Measurements from ENCODE around the gene MEF2B.
"Not testable (repeated sequence)": the region's sequence is repeated elsewhere in the genome, so short reads cannot be mapped to it uniquely, and the experiment has no call there.

The MEF2B gene

GRCh38 chr19:19192078-19192882 lies 22.2 kb upstream of the MEF2B start, which contains the start of the genes BORCS8 and RFXANK:
Gene BORCS8 (minus strand): TSS chr19:19192152. CDS start chr19:19192117, 35 bp downstream.
Gene RFXANK (plus strand): TSS chr19:19192258. CDS start chr19:19193947, 1,689 bp downstream.
- peak within 1 kb of the TSS; percentile 73 to 100 for H3K4me3 ChIP-seq (ENCODE audit: low read depth in 1 of 2, low read length in 2 of 2)
- H3K9me3 ChIP-seq (ENCODE audit: low read length) = no peaks in the 10 kb centered on the region
- peak within 1 kb of the TSS; percentile 93 for H3K9ac ChIP-seq (ENCODE audit: low read length)
- H3K36me3 ChIP-seq (ENCODE audit: insufficient read depth, low read length) = peaks cover 14% of the 10 kb centered on the region
- peaks cover 35% of the 10 kb centered on the region for H3K4me1 ChIP-seq (ENCODE audit: insufficient read depth, low read length)
- no peaks in the 10 kb centered on the region for H3K27me3 ChIP-seq (ENCODE audit: control insufficient read depth in 1 of 2, insufficient read depth in 2 of 2, low read length in 2 of 2)
- H3K27ac ChIP-seq (ENCODE audit: low read depth, low read length) = peak within 1 kb of the TSS; percentile 91

GRCh38 chr19:19191768-19192077 lies 21.7 kb upstream of the MEF2B start:
- no peaks in the 10 kb centered on the region for H3K9me3 ChIP-seq (ENCODE audit: low read length)
- peak overlapping the region; percentile 91 for H3K27ac ChIP-seq (ENCODE audit: low read depth, low read length)
- peaks cover 8% of the 10 kb centered on the region for H3K36me3 ChIP-seq (ENCODE audit: insufficient read depth, low read length)
- H3K4me1 ChIP-seq (ENCODE audit: insufficient read depth, low read length) = peaks cover 35% of the 10 kb centered on the region
- H3K9ac ChIP-seq (ENCODE audit: low read length) = peak overlapping the region; percentile 93
- peak overlapping the region; percentile 73 to 100 for H3K4me3 ChIP-seq (ENCODE audit: low read depth in 1 of 2, low read length in 2 of 2)
- H3K27me3 ChIP-seq (ENCODE audit: control insufficient read depth in 1 of 2, insufficient read depth in 2 of 2, low read length in 2 of 2) = no peaks in the 10 kb centered on the region

GRCh38 chr19:19186742-19187141 lies 16.7 kb upstream of the MEF2B start:
- Histone ChIP-seq H3K36me3 (ENCODE audit: insufficient read depth, low read length) (peaks cover 9% of the 10 kb centered on the region), H3K27ac (ENCODE audit: low read depth, low read length) (no peak overlapping the region), H3K27me3 (ENCODE audit: control insufficient read depth in 1 of 2, insufficient read depth in 2 of 2, low read length in 2 of 2) (no peaks in the 10 kb centered on the region), H3K9ac (ENCODE audit: low read length) (no peak overlapping the region), H3K4me1 (ENCODE audit: insufficient read depth, low read length) (peaks cover 23% of the 10 kb centered on the region), H3K9me3 (ENCODE audit: low read length) (no peaks in the 10 kb centered on the region), H3K4me3 (ENCODE audit: low read depth in 1 of 2, low read length in 2 of 2) (no peak overlapping the region)

GRCh38 chr19:19185853-19186740 lies 16.0 kb upstream of the MEF2B start:
- Histone ChIP-seq H3K9me3 (ENCODE audit: low read length) (no peaks in the 10 kb centered on the region), H3K27ac (ENCODE audit: low read depth, low read length) (no peak overlapping the region), H3K9ac (ENCODE audit: low read length) (no peak overlapping the region), H3K4me1 (ENCODE audit: insufficient read depth, low read length) (peaks cover 21% of the 10 kb centered on the region), H3K36me3 (ENCODE audit: insufficient read depth, low read length) (peaks cover 11% of the 10 kb centered on the region), H3K4me3 (ENCODE audit: low read depth in 1 of 2, low read length in 2 of 2) (no peak overlapping the region), H3K27me3 (ENCODE audit: control insufficient read depth in 1 of 2, insufficient read depth in 2 of 2, low read length in 2 of 2) (no peaks in the 10 kb centered on the region)

GRCh38 chr19:19181488-19181998 lies 11.5 kb upstream of the MEF2B start:
- Histone ChIP-seq H3K27me3 (ENCODE audit: control insufficient read depth in 1 of 2, insufficient read depth in 2 of 2, low read length in 2 of 2) (no peaks in the 10 kb centered on the region), H3K9ac (ENCODE audit: low read length) (no peak overlapping the region), H3K36me3 (ENCODE audit: insufficient read depth, low read length) (peaks cover 15% of the 10 kb centered on the region), H3K9me3 (ENCODE audit: low read length) (no peaks in the 10 kb centered on the region), H3K4me1 (ENCODE audit: insufficient read depth, low read length) (no peaks in the 10 kb centered on the region), H3K4me3 (ENCODE audit: low read depth in 1 of 2, low read length in 2 of 2) (no peak overlapping the region), H3K27ac (ENCODE audit: low read depth, low read length) (no peak overlapping the region)

GRCh38 chr19:19179548-19180441 lies 9.7 kb upstream of the MEF2B start:
- Histone ChIP-seq H3K36me3 (ENCODE audit: insufficient read depth, low read length) (peaks cover 15% of the 10 kb centered on the region), H3K9me3 (ENCODE audit: low read length) (no peaks in the 10 kb centered on the region), H3K9ac (ENCODE audit: low read length) (no peak overlapping the region), H3K27ac (ENCODE audit: low read depth, low read length) (no peak overlapping the region), H3K27me3 (ENCODE audit: control insufficient read depth in 1 of 2, insufficient read depth in 2 of 2, low read length in 2 of 2) (no peaks in the 10 kb centered on the region), H3K4me1 (ENCODE audit: insufficient read depth, low read length) (no peaks in the 10 kb centered on the region), H3K4me3 (ENCODE audit: low read depth in 1 of 2, low read length in 2 of 2) (no peak overlapping the region)

GRCh38 chr19:19176950-19177349 lies 6.9 kb upstream of the MEF2B start:
- H3K27me3 ChIP-seq (ENCODE audit: control insufficient read depth in 1 of 2, insufficient read depth in 2 of 2, low read length in 2 of 2) = peaks cover 0 to 2% of the 10 kb centered on the region in 2 donors
- no peak overlapping the region for H3K27ac ChIP-seq (ENCODE audit: low read depth, low read length)
- peaks cover 12% of the 10 kb centered on the region for H3K36me3 ChIP-seq (ENCODE audit: insufficient read depth, low read length)
- no peak overlapping the region for H3K4me3 ChIP-seq (ENCODE audit: low read depth in 1 of 2, low read length in 2 of 2)
- no peak overlapping the region for H3K9ac ChIP-seq (ENCODE audit: low read length)
- no peaks in the 10 kb centered on the region for H3K9me3 ChIP-seq (ENCODE audit: low read length)
- no peaks in the 10 kb centered on the region for H3K4me1 ChIP-seq (ENCODE audit: insufficient read depth, low read length)

GRCh38 chr19:19173243-19173642 lies 3.2 kb upstream of the MEF2B start:
- not testable (repeated sequence) for H3K36me3 ChIP-seq (ENCODE audit: insufficient read depth, low read length); H3K4me1 ChIP-seq (ENCODE audit: insufficient read depth, low read length); H3K9ac ChIP-seq (ENCODE audit: low read length); H3K9me3 ChIP-seq (ENCODE audit: low read length); H3K27ac ChIP-seq (ENCODE audit: low read depth, low read length); H3K4me3 ChIP-seq (ENCODE audit: low read depth in 1 of 2, low read length in 2 of 2)
- H3K27me3 ChIP-seq (ENCODE audit: control insufficient read depth in 1 of 2, insufficient read depth in 2 of 2, low read length in 2 of 2) = peaks cover 0 to 10% of the 10 kb centered on the region in 2 donors

- Histone ChIP-seq H3K4me1 (ENCODE audit: insufficient read depth, low read length) (peaks cover 7% of the 10 kb centered on the region), H3K36me3 (ENCODE audit: insufficient read depth, low read length) (no peaks in the 10 kb centered on the region), H3K4me3 (ENCODE audit: low read depth in 1 of 2, low read length in 2 of 2) (no peak overlapping the region), H3K9me3 (ENCODE audit: low read length) (no peaks in the 10 kb centered on the region), H3K27ac (ENCODE audit: low read depth, low read length) (no peak overlapping the region), H3K9ac (ENCODE audit: low read length) (no peak overlapping the region), H3K27me3 (ENCODE audit: control insufficient read depth in 1 of 2, insufficient read depth in 2 of 2, low read length in 2 of 2) (peaks cover 0 to 10% of the 10 kb centered on the region in 2 donors)
Measured at GRCh38 chr19:19171821-19172532, 1.9 kb upstream of the MEF2B start.

GRCh38 chr19:19170873-19171672 lies 1.0 kb upstream of the MEF2B start:
- no peak overlapping the region for H3K9ac ChIP-seq (ENCODE audit: low read length)
- H3K27ac ChIP-seq (ENCODE audit: low read depth, low read length) = no peak overlapping the region

More at GRCh38 chr19:19170873-19171672, 1.0 kb upstream of the MEF2B start:
- no peaks in the 10 kb centered on the region for H3K9me3 ChIP-seq (ENCODE audit: low read length)
- H3K36me3 ChIP-seq (ENCODE audit: insufficient read depth, low read length) = no peaks in the 10 kb centered on the region
- H3K4me3 ChIP-seq (ENCODE audit: low read depth in 1 of 2, low read length in 2 of 2) = no peak overlapping the region
- H3K27me3 ChIP-seq (ENCODE audit: control insufficient read depth in 1 of 2, insufficient read depth in 2 of 2, low read length in 2 of 2) = peaks cover 0 to 10% of the 10 kb centered on the region in 2 donors
- peaks cover 7% of the 10 kb centered on the region for H3K4me1 ChIP-seq (ENCODE audit: insufficient read depth, low read length)

Data from muscle layer of colon (tissue), 2 donors.